ENCODE measurements around the gene VAV3. TPM values are rescaled to one million over a fixed set of nuclear protein-coding genes. Genes with fewer than 3 reads are reported as not detected.

The VAV3 gene
- total RNA-seq, 1 donor from 2014 or later = 0.12 TPM

GRCh38 chr1:107920561-107920960, 44.4 kb downstream of the VAV3 start:
- TF ChIP-seq CTCF (IDR thresholded peaks at IDR 0.05) = no peak
- Mint-ChIP-seq H3K4me3 (ENCODE audit: unreplicated experiment) (no peak overlapping the region), H3K27me3 (ENCODE audit: low read depth) (peaks cover 3% of the 10 kb centered on the region), H3K9me3 (ENCODE audit: low read depth) (peaks cover 5% of the 10 kb centered on the region), H3K4me1 (ENCODE audit: low read depth) (no peaks in the 10 kb centered on the region), H3K36me3 (ENCODE audit: low read depth) (no peaks in the 10 kb centered on the region), H3K27ac (ENCODE audit: unreplicated experiment) (no peak overlapping the region)
- no peak for DNase-seq (ENCODE audit: low spot score)

GRCh38 chr1:107919953-107920352, 45.0 kb downstream of the VAV3 start:
- Mint-ChIP-seq H3K9me3 (ENCODE audit: low read depth) (peaks cover 5% of the 10 kb centered on the region), H3K27ac (ENCODE audit: unreplicated experiment) (no peak overlapping the region), H3K36me3 (ENCODE audit: low read depth) (no peaks in the 10 kb centered on the region), H3K4me3 (ENCODE audit: unreplicated experiment) (no peak overlapping the region), H3K27me3 (ENCODE audit: low read depth) (peaks cover 3% of the 10 kb centered on the region), H3K4me1 (ENCODE audit: low read depth) (no peaks in the 10 kb centered on the region)
- TF ChIP-seq CTCF (IDR thresholded peaks at IDR 0.05) = no peak
- DNase-seq (ENCODE audit: low spot score) = no peak

- peaks cover 3% of the 10 kb centered on the region for H3K27me3 Mint-ChIP-seq (ENCODE audit: low read depth)
- no peak for DNase-seq (ENCODE audit: low spot score)
- H3K27ac Mint-ChIP-seq (ENCODE audit: unreplicated experiment) = no peak overlapping the region
- peaks cover 5% of the 10 kb centered on the region for H3K9me3 Mint-ChIP-seq (ENCODE audit: low read depth)
- H3K4me3 Mint-ChIP-seq (ENCODE audit: unreplicated experiment) = no peak overlapping the region
- H3K36me3 Mint-ChIP-seq (ENCODE audit: low read depth) = no peaks in the 10 kb centered on the region
- H3K4me1 Mint-ChIP-seq (ENCODE audit: low read depth) = no peaks in the 10 kb centered on the region
- no peak for TF ChIP-seq CTCF (IDR thresholded peaks at IDR 0.05)
Measured at GRCh38 chr1:107914119-107914765, 50.7 kb downstream of the VAV3 start.

GRCh38 chr1:107912656-107913055, 52.3 kb downstream of the VAV3 start:
- no peak for DNase-seq (ENCODE audit: low spot score)
- Mint-ChIP-seq H3K27me3 (ENCODE audit: low read depth) (peaks cover 3% of the 10 kb centered on the region), H3K4me1 (ENCODE audit: low read depth) (no peaks in the 10 kb centered on the region), H3K9me3 (ENCODE audit: low read depth) (no peaks in the 10 kb centered on the region), H3K36me3 (ENCODE audit: low read depth) (no peaks in the 10 kb centered on the region), H3K27ac (ENCODE audit: unreplicated experiment) (no peak overlapping the region), H3K4me3 (ENCODE audit: unreplicated experiment) (no peak overlapping the region)
- TF ChIP-seq CTCF (IDR thresholded peaks at IDR 0.05) = no peak

- Mint-ChIP-seq H3K27ac (ENCODE audit: unreplicated experiment) (no peak overlapping the region), H3K36me3 (ENCODE audit: low read depth) (no peaks in the 10 kb centered on the region), H3K4me1 (ENCODE audit: low read depth) (no peaks in the 10 kb centered on the region), H3K4me3 (ENCODE audit: unreplicated experiment) (no peak overlapping the region), H3K27me3 (ENCODE audit: low read depth) (peaks cover 7% of the 10 kb centered on the region), H3K9me3 (ENCODE audit: low read depth) (no peaks in the 10 kb centered on the region)
- no peak for DNase-seq (ENCODE audit: low spot score)
- TF ChIP-seq CTCF (IDR thresholded peaks at IDR 0.05) = no peak
Measured at GRCh38 chr1:107900090-107900945, 64.7 kb downstream of the VAV3 start.
